Esophagus squamous epithelium (tissue), 4 donors: ENCODE results near the gene PLD4.

Experiments used
- CTCF ChIP-seq, 6 experiments: fragments of 450-650 bp in 4 of 6; fragments of 200-600 bp in 2 of 6; sonication (generic) in 2 of 6; IDR thresholded peaks; one replicate each; pipeline ENCODE4 v1.5.1; 2016 to 2019; ENCODE audit warnings: antibody characterized with exemption in 6 of 6, mild to moderate bottlenecking in 4 of 6, moderate library complexity in 4 of 6
- POLR2A ChIP-seq, 4 donors: fragments of 450-650 bp; IDR thresholded peaks; one replicate each; pipeline ENCODE4 v1.6.1; 2017; ENCODE audit warnings: antibody characterized with exemption in 4 of 4, mild to moderate bottlenecking in 4 of 4, moderate library complexity in 3 of 4

- TF ChIP-seq CTCF (IDR thresholded peaks at IDR 0.05) (no peak), POLR2A (IDR thresholded peaks at IDR 0.05) (no peak)
Observed at GRCh38 chr14:104897330-104898194, 27.1 kb upstream of the PLD4 start.
